Stimulated activated CD4-positive, alpha-beta T cell treated with anti-CD3 and anti-CD28 coated beads, Interleukin-2, amount 100 ng/mL, for 24 hours (primary cell): Measurements from ENCODE around the gene FER.

ENCODE experiments used
- DNase-seq, 2 donors: peaks; one replicate each; pipeline ENCODE4 v3.0.0-alpha.2; 2020

The FER gene

DNA sequence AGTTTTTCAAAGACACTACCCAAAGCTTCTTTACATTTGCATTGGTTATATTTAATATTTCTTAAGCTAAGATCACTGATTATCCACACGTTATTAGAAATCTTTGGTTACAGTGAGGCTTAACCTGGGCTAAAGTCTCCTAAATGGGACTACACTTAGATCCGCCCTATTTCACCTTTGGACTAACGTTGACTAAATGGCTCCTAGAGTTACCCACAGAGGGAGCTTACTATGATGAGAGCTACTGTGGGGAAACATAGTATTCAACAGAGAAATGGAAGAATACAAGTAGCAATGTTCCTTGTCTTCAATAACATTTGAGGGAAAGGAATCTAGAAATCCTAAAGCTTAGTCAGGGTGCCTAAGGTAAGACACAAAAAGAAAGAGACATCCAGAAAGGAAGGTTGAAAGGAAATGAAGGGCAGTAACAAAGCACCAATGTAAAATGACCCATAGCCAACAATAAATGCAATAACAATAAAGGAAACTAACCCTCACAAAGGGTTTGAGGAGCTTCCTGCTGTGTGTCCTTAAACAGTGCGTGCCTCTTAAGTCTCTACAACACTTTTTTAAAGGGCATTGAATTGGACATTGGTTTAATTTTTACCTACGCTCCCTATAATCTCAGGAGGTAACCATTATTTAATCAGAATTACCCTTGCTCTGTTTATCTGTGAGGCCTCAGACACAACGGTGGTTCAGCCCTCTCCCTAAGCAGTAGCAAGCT is 445.0 kb downstream of the FER start:
- no peak for DNase-seq

DNA sequence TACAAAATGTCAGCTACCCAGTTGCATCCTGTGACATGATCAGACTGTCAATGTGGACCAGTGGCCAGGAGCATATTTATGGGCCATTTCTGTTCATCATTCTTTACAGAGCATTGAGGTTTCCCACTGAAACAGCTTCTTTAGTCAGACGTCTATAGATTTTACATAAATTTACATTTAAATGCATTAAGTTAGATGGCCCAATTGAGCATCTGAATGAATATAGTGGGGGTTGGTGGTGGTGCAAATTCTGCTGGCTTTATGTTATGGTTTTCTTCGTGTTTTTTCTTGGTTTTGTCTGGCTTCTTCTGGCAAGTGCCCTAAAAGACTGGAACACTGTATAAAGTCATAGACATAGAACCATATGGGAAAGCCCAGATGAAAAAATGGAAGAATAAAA is 448.0 kb downstream of the FER start:
- no peak for DNase-seq

GRCh38 chr5:109196087-109196822 is 448.6 kb downstream of the FER start:
- DNase-seq = no peak

- no peak for DNase-seq
Observed at GRCh38 chr5:109196823-109197160, 449.1 kb downstream of the FER start.

DNA sequence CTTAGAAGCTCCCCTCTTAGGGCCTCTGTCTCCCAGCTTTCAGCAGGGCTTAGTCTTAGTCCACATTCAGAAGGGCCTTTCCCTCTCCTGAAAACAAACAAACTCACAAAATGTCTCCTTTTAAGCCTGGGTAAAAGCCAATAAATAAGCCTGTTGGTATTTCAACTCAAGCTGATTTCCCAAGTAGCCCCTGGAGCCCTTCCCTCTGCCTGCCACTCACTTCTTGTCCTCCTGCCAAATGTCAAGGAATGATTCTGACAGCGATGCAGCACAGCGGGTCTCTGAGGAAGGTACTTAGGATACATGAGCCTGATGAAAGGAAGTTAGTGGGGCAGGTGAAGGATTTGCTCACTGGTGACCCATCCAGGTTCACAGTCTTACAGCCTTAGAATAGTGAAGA is 451.6 kb downstream of the FER start:
- DNase-seq = no peak

DNA sequence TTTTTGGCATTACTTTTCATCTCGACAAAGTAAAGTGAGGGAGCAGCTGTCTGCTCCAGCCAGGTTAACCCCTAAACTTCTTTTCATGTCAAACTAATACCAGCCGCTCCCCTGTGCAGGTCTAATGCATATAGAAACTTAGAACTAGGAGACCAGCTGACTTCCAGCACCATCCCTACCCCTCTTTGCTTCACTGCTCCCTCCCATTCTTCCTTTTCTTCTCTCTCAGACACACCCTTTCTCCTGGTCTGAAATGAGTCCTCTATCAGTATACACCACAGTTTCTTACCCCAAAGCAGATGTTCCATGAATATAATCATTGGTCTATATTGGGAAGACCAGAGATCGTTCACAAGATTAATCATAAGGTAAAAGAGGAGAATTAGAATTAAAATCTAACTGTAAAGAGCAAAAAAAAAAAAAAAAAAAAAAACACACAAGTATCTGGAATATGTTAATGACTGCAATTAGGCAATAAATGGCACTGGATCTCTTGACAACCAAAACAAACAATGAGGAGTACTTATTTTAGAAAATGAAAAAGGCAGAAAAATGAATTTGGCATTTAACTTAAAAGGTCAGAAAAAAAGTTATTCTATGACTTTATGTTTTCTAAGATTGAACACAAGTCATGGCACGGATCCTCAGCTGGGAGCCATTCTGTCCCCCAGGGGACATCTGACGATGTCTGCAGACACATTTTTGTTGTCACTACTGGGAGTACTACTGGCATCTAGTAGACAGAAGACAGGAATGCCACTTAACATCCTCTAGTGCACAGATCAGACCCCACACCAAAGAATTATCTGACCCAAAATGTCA is 452.3 kb downstream of the FER start:
- DNase-seq = no peak

DNA sequence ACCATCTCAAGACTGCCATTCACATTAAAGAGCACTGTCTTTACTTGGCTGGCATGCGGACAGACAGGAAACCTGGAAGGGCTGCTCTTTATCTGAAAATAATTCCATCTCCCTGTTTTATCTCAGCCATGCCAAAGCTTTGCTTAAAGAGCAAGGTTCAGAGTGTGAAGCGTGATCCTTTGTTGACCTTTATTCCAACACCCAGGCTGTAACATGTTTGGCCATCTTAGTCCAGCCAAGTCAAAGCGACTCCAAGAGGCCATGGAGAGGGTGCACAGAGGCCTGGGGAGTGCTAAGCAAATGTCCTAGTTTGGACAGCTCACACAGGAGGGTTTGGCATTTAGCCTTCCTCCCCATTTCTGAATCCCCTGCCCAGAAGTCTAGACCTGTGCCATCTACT is 467.3 kb downstream of the FER start:
- DNase-seq = no peak

DNA sequence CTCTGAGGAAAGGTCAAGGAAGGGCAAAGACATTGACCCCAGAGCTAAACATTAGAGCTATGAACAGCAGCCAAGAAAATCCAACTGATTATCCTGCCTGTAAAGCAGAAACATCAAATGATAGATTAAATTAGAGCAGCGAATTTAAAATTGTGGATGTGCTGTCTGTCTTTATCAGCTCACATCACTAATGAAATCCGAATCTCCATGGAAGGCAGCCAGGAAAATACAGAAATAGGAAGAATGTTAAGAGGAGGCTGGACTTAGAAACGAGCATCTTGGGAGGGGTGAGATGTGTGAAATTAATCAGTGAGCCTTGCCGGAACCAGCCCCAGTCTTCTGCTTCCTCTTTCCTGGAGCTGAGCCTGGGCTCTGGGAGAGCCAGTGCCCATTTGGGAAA is 471.1 kb downstream of the FER start:
- DNase-seq = no peak

GRCh38 chr5:109223531-109223930 is 475.8 kb downstream of the FER start:
- DNase-seq = no peak

- no peak for DNase-seq
Observed at GRCh38 chr5:109224276-109224882, 476.7 kb downstream of the FER start.

GRCh38 chr5:109225716-109226625 is 478.3 kb downstream of the FER start:
- no peak for DNase-seq

GRCh38 chr5:109230369-109230768 is 482.7 kb downstream of the FER start:
- DNase-seq = no peak

- no peak for DNase-seq
Observed at GRCh38 chr5:109231331-109231730, 483.6 kb downstream of the FER start.

DNA sequence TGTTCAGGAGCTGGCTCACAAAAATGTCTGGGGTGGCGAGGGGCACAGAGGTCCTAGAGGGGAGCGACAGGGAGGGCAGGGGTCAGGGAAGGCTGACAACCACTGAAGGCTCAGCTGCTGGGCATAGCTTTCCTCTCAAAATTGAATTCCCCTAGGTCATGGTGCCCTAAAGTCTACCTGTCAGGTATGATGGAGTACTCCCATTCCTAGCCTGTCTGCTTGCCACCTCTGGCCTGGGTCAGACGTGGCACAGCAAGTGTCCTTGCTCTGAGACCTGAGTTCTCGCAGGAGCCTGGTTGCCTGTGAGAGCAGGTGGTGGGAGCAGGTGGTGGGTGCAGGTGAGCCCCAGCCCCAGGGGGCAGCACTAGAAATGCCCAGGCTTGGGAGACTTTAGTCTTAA is 486.7 kb downstream of the FER start:
- no peak for DNase-seq

GRCh38 chr5:109239456-109239855 is 491.8 kb downstream of the FER start:
- no peak for DNase-seq

DNA sequence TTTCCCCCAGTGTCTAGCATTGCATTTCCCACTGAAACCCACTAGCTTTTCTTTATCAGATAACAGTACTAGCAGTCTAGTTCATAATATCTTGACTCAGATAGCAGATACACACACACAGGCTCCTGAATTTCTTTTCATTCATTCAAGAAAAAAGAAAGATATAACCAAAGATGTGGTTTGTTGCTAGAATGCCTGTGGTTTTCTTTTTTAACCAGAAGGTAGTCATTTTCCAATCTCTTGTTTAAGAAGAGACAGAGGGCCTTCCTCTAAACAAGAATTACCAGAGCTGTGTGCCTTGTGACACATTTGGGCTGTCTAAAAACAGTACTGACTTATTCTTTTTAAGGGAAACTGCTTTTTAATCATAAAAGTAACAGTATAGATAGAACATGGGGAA is 494.8 kb downstream of the FER start:
- DNase-seq = no peak

DNA sequence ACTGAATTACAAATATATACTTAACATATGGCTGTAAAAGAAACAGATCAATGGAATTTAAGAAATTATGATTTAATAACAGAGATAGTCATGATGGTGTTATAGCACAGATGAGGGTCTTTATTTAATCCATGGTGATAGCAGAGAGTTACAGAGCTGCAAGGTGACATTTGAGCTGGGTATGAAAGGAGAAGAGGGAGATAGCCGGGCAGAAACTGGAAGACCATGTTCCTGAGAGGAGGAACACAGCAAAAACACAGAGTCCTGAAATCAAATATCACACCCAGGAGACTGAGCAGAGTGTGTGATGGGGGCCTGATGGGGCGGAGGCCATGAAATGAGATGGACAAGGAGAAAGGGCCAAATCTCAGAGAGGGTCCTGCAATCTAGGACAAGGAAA is 498.7 kb downstream of the FER start:
- DNase-seq = no peak
